SK-N-SH treated with all-trans-retinoic acid at 6 μM for 48 hours (cell line): ENCODE results near the gene ZFX.

ENCODE experiments used
- ATAC-seq: fragments of 200-7000 bp; cut with Tn5 transposase; 3 replicates; pipeline ENCODE4 v1.9.1; 2020; ENCODE audit warnings: mild to moderate bottlenecking, moderate library complexity
- ARNTL ChIP-seq: fragments of 450-650 bp; formaldehyde crosslinking; IDR thresholded peaks from 2 replicates; pipeline ENCODE4 v1.5.0; 2020; ENCODE audit warnings: low read depth, mild to moderate bottlenecking, moderate library complexity, borderline replicate concordance
- BACH2 ChIP-seq: fragments of 250-450 bp; sonication (Bioruptor Pico); IDR thresholded peaks from 2 replicates; pipeline ENCODE4 v1.9.0; 2021; ENCODE audit warnings: mild to moderate bottlenecking, borderline replicate concordance
- CREB5 ChIP-seq: fragments of 250-450 bp; sonication (Bioruptor Pico); IDR thresholded peaks from 2 replicates; pipeline ENCODE4 v1.5.1; 2020; ENCODE audit warnings: low read depth, mild to moderate bottlenecking, moderate library complexity
- CSDC2 ChIP-seq: fragments of 250-450 bp; sonication (Bioruptor Pico); IDR thresholded peaks from 2 replicates; pipeline ENCODE4 v1.5.0; 2020; ENCODE audit warnings: mild to moderate bottlenecking, moderate library complexity
- ESRRG ChIP-seq: fragments of 250-450 bp; sonication (Bioruptor Pico); IDR thresholded peaks from 2 replicates; pipeline ENCODE4 v1.6.1; 2021; ENCODE audit warnings: mild to moderate bottlenecking
- GLIS3 ChIP-seq: fragments of 250-450 bp; sonication (Bioruptor Pico); IDR thresholded peaks from 2 replicates; pipeline ENCODE4 v1.5.0; 2020; ENCODE audit warnings: mild to moderate bottlenecking, moderate library complexity
- ISL1 ChIP-seq: fragments of 250-450 bp; sonication (Bioruptor Pico); IDR thresholded peaks from 2 replicates; pipeline ENCODE4 v2.1.2; 2022; ENCODE audit warnings: mild to moderate bottlenecking, moderate library complexity
- PATZ1 ChIP-seq: fragments of 250-450 bp; sonication (Bioruptor Pico); IDR thresholded peaks from 2 replicates; pipeline ENCODE4 v1.8.0; 2020; ENCODE audit warnings: mild to moderate bottlenecking, moderate library complexity, borderline replicate concordance
- POU6F1 ChIP-seq: fragments of 250-450 bp; sonication (Bioruptor Pico); IDR thresholded peaks from 2 replicates; pipeline ENCODE4 v1.8.0; 2021; ENCODE audit warnings: low read depth, mild to moderate bottlenecking, moderate library complexity, borderline replicate concordance
- RARB ChIP-seq: fragments of 250-450 bp; sonication (Bioruptor Pico); IDR thresholded peaks from 2 replicates; pipeline ENCODE4 v1.8.0; 2021; ENCODE audit warnings: mild to moderate bottlenecking, moderate library complexity
- TCF4 ChIP-seq: fragments of 250-450 bp; sonication (Bioruptor Pico); IDR thresholded peaks from 2 replicates; pipeline ENCODE4 v1.8.0; 2021; ENCODE audit warnings: mild to moderate bottlenecking, moderate library complexity, borderline replicate concordance
- TOX ChIP-seq: fragments of 250-450 bp; sonication (Bioruptor Pico); IDR thresholded peaks from 2 replicates; pipeline ENCODE4 v1.8.0; 2021; ENCODE audit warnings: mild to moderate bottlenecking, moderate library complexity, borderline replicate concordance
- TSHZ2 ChIP-seq: fragments of 250-450 bp; sonication (Bioruptor Pico); IDR thresholded peaks from 2 replicates; pipeline ENCODE4 v1.5.0; 2020; ENCODE audit warnings: mild to moderate bottlenecking, moderate library complexity
- ZC3H10 ChIP-seq: fragments of 250-450 bp; sonication (Bioruptor Pico); IDR thresholded peaks from 2 replicates; pipeline ENCODE4 v1.5.1; 2021; ENCODE audit warnings: mild to moderate bottlenecking, moderate library complexity
- ZFP3 ChIP-seq: fragments of 250-450 bp; sonication (Bioruptor Pico); IDR thresholded peaks from 2 replicates; pipeline ENCODE4 v1.5.0; 2020; ENCODE audit warnings: mild to moderate bottlenecking, moderate library complexity
- ZFP30 ChIP-seq: fragments of 450-650 bp; formaldehyde crosslinking; IDR thresholded peaks from 2 replicates; pipeline ENCODE4 v1.5.0; 2022; ENCODE audit warnings: mild to moderate bottlenecking, moderate library complexity
- ZNF565 ChIP-seq: fragments of 450-650 bp; formaldehyde crosslinking; conservative IDR thresholded peaks from 2 replicates; pipeline ENCODE4 v1.5.0; 2020; ENCODE audit warnings: low read depth, mild to moderate bottlenecking, moderate library complexity
- ZNF70 ChIP-seq: fragments of 450-650 bp; formaldehyde crosslinking; IDR thresholded peaks from 2 replicates; pipeline ENCODE4 v1.5.0; 2020; ENCODE audit warnings: mild to moderate bottlenecking, moderate library complexity
- ZNF8 ChIP-seq: fragments of 450-650 bp; formaldehyde crosslinking; IDR thresholded peaks from 2 replicates; pipeline ENCODE4 v1.5.0; 2020; ENCODE audit warnings: mild to moderate bottlenecking, moderate library complexity
- TF ChIP-seq, protein P1 (sequence below): fragments of 250-450 bp; sonication (Bioruptor Pico); IDR thresholded peaks from 2 replicates; pipeline ENCODE4 v1.5.1; 2021; ENCODE audit warnings: mild to moderate bottlenecking, moderate library complexity

ZFX gene

DNA sequence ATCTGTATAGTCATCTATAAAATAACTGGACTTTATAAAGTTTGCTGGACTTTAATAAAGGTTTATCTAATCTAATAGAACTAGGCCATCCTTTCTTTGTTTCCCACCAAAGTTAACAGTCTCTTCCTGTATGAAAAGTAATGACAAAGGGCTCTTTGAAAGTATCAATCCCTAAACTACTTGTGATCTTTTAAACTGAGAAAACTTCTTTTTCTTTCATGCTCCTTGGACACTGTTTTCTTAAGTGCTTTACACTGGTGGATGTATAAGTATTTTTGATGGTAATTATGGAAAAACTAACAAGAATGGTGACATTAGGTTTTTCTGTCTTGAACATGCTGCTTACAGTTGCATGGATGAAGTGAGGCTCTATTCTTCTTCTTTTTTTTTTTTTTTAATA lies 2.4 kb upstream of the ZFX start:
- TF ChIP-seq TCF4 (CRISPR knock-in tag) (no peak), BACH2 (CRISPR knock-in tag) (no peak), ZFP30 (no peak), ZC3H10 (CRISPR knock-in tag) (no peak), POU6F1 (CRISPR knock-in tag) (no peak), GLIS3 (CRISPR knock-in tag) (no peak), ZNF70 (CRISPR knock-in tag) (no peak), ZNF8 (no peak), CSDC2 (CRISPR knock-in tag) (no peak)
- TF ChIP-seq, protein P1, sequence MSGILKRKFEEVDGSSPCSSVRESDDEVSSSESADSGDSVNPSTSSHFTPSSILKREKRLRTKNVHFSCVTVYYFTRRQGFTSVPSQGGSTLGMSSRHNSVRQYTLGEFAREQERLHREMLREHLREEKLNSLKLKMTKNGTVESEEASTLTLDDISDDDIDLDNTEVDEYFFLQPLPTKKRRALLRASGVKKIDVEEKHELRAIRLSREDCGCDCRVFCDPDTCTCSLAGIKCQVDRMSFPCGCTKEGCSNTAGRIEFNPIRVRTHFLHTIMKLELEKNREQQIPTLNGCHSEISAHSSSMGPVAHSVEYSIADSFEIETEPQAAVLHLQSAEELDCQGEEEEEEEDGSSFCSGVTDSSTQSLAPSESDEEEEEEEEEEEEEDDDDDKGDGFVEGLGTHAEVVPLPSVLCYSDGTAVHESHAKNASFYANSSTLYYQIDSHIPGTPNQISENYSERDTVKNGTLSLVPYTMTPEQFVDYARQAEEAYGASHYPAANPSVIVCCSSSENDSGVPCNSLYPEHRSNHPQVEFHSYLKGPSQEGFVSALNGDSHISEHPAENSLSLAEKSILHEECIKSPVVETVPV (CRISPR knock-in tag), result no peak
- no peak for ATAC-seq

GRCh38 chrX:24148121-24148520 lies 1.4 kb upstream of the ZFX start:
- no peak for ATAC-seq
- TF ChIP-seq ZFP3 (CRISPR knock-in tag) (no peak), ZNF70 (CRISPR knock-in tag) (no peak), PATZ1 (CRISPR knock-in tag) (no peak), ZC3H10 (CRISPR knock-in tag) (no peak), TCF4 (CRISPR knock-in tag) (no peak), BACH2 (CRISPR knock-in tag) (no peak), TOX (CRISPR knock-in tag) (no peak), CSDC2 (CRISPR knock-in tag) (no peak), RARB (CRISPR knock-in tag) (no peak), ARNTL (CRISPR knock-in tag) (no peak), GLIS3 (CRISPR knock-in tag) (no peak), POU6F1 (CRISPR knock-in tag) (no peak), CREB5 (CRISPR knock-in tag) (no peak), ZFP30 (no peak), ISL1 (CRISPR knock-in tag) (no peak), ZNF565 (no peak), ESRRG (CRISPR knock-in tag) (no peak), TSHZ2 (CRISPR knock-in tag) (no peak)
- TF ChIP-seq, protein P1 (CRISPR knock-in tag), result no peak
